Neural progenitor cell (in vitro differentiated cells): ENCODE data around the gene NDUFS3.

Source experiments
- CTCF ChIP-seq: fragments of 200-600 bp; sonication (generic); IDR thresholded peaks from 2 replicates; pipeline ENCODE4 v1.5.1; 2017; ENCODE audit warnings: antibody characterized with exemption, mild to moderate bottlenecking
- EZH2 ChIP-seq: fragments of 200-600 bp; sonication (generic); IDR thresholded peaks from 2 replicates; pipeline ENCODE4 v1.6.1; 2017; ENCODE audit warnings: antibody characterized with exemption, mild to moderate bottlenecking, moderate library complexity

GRCh38 chr11:47566149-47566698 lies 12.7 kb upstream of the NDUFS3 start:
- TF ChIP-seq CTCF (no peak), EZH2 (no peak)
